B cell (primary cell): ENCODE data around the gene TNP2. TPM values are rescaled to one million over a fixed set of nuclear protein-coding genes. Genes with fewer than 3 reads are reported as not detected.

ENCODE experiments used
- ATAC-seq: fragments of 200-7000 bp; cut with Tn5 transposase; one replicate; pipeline ENCODE4 v1.10.0; 2021; ENCODE audit warnings: low read depth, mild to moderate bottlenecking, moderate number of reproducible peaks, moderate library complexity
- CTCF ChIA-PET: fragments of 350-600 bp; sonication (Branson Sonifier 250); formaldehyde crosslinking; loops from one replicate; lab custom pipeline; 2021; ENCODE audit warnings: antibody characterized with exemption, inconsistent platforms; lab: Charles Lee
- POLR2A ChIA-PET: fragments of 350-600 bp; sonication (Branson Sonifier 250); formaldehyde crosslinking; loops from one replicate; lab custom pipeline; 2021; ENCODE audit warnings: antibody characterized with exemption; lab: Charles Lee
- DNase-seq: peaks from one replicate; pipeline ENCODE4 v3.0.0; 2013
- H2AFZ ChIP-seq: 2 replicates; pipeline ENCODE4 v1.6.1; 2012; ENCODE audit warnings: mild to moderate bottlenecking, low read depth, low read length; ENCODE audit not compliant: insufficient read depth, poor library complexity, severe bottlenecking
- H3K27ac ChIP-seq, 2 donors: 1 replicate in 1 of 2; 2 replicates in 1 of 2; pipeline ENCODE4 v1.5.1; 2012 to 2013; ENCODE audit warnings: low read length in 2 of 2, mild to moderate bottlenecking in 2 of 2, moderate library complexity in 1 of 2
- H3K27me3 ChIP-seq, 4 experiments: fragments of 200-600 bp in 1 of 4; sonication (generic) in 1 of 4; replicated peaks in 1 of 4; 1 replicate in 2 of 4; 2 replicates in 2 of 4; pipeline versions ENCODE4 v1.6.1 to v1.7.0; 2013 to 2016; ENCODE audit warnings: low read length in 3 of 4, mild to moderate bottlenecking in 2 of 4, mixed read lengths in 1 of 4, moderate library complexity in 1 of 4; ENCODE audit not compliant: insufficient read depth in 4 of 4, control insufficient read depth in 3 of 4; ENCODE audit errors: control extremely low read depth in 1 of 4
- H3K36me3 ChIP-seq, 2 experiments: replicated peaks in 1 of 2; 1 replicate in 1 of 2; 2 replicates in 1 of 2; pipeline versions ENCODE4 v1.6.1 to v1.7.1; 2013; ENCODE audit warnings: low read length in 1 of 2; ENCODE audit not compliant: insufficient read depth in 2 of 2, control insufficient read depth in 1 of 2; ENCODE audit errors: control extremely low read depth in 1 of 2, extremely low read depth in 1 of 2
- H3K4me1 ChIP-seq, 2 donors: fragments of 200-600 bp in 1 of 2; sonication (generic) in 1 of 2; 1 replicate in 1 of 2; 2 replicates in 1 of 2; pipeline versions ENCODE4 v1.5.1 to v1.6.1; 2013 to 2017; ENCODE audit warnings: low read length in 2 of 2; ENCODE audit not compliant: control insufficient read depth in 2 of 2, insufficient read depth in 2 of 2
- H3K4me2 ChIP-seq: replicated peaks from 2 replicates; pipeline ENCODE3; 2012; ENCODE audit warnings: mild to moderate bottlenecking, low read depth, low read length; ENCODE audit not compliant: poor library complexity, severe bottlenecking
- H3K4me3 ChIP-seq, 5 experiments: fragments of 200-600 bp in 1 of 5; sonication (generic) in 1 of 5; 1 replicate in 3 of 5; 2 replicates in 2 of 5; pipeline versions ENCODE4 v1.5.1 to v1.7.0; 2011 to 2016; ENCODE audit warnings: low read length in 4 of 5, mild to moderate bottlenecking in 4 of 5, low read depth in 2 of 5, control low read depth in 1 of 5, moderate library complexity in 1 of 5; ENCODE audit not compliant: insufficient read depth in 1 of 5; ENCODE audit errors: control extremely low read depth in 1 of 5, extremely low read depth in 1 of 5
- H3K79me2 ChIP-seq: fragments of 200-600 bp; sonication (generic); one replicate; pipeline ENCODE4 v1.6.0; 2016; ENCODE audit warnings: low read length; ENCODE audit not compliant: control insufficient read depth, insufficient read depth
- H3K9ac ChIP-seq: fragments of 200-600 bp; sonication (generic); 2 replicates; pipeline ENCODE4 v1.6.1; 2017; ENCODE audit warnings: mild to moderate bottlenecking, low read length, moderate library complexity
- H3K9me3 ChIP-seq, 3 donors: one replicate each; pipeline versions ENCODE4 v1.6.1 to v1.7.1; 2013; ENCODE audit warnings: low read length in 2 of 3; ENCODE audit not compliant: control insufficient read depth in 2 of 3, insufficient read depth in 1 of 3; ENCODE audit errors: control extremely low read depth in 1 of 3
- H4K20me1 ChIP-seq: 2 replicates; pipeline ENCODE4 v1.6.0; 2012; ENCODE audit warnings: mild to moderate bottlenecking, low read length; ENCODE audit not compliant: insufficient read depth, control insufficient read depth, poor library complexity, severe bottlenecking
- H3K27ac Mint-ChIP-seq: one replicate; pipeline ENCODE4 v1.8.0; 2021; ENCODE audit warnings: mixed read lengths
- H3K27me3 Mint-ChIP-seq: one replicate; pipeline ENCODE4 v1.8.0; 2021; ENCODE audit warnings: mixed read lengths
- H3K4me1 Mint-ChIP-seq: one replicate; pipeline ENCODE4 v1.8.0; 2021; ENCODE audit warnings: mixed read lengths
- H3K4me3 Mint-ChIP-seq: one replicate; pipeline ENCODE4 v1.8.0; 2021; ENCODE audit warnings: mixed read lengths
- H3K9me3 Mint-ChIP-seq: one replicate; pipeline ENCODE4 v1.8.0; 2022; ENCODE audit warnings: mixed read lengths; ENCODE audit not compliant: insufficient read depth
- EZH2 ChIP-seq: IDR thresholded peaks from 2 replicates; pipeline ENCODE4 v1.6.1; 2012; ENCODE audit warnings: borderline replicate concordance, low read depth, mild to moderate bottlenecking, moderate library complexity, low read length; ENCODE audit not compliant: insufficient read depth, poor library complexity, severe bottlenecking
- WGBS: methylation state at CpG from one replicate; pipeline ENCODE4 v1.1.5; 2013; ENCODE audit warnings: missing lambda C conversion rate; ENCODE audit not compliant: insufficient coverage; 5-methylcytosine and 5-hydroxymethylcytosine counted together
- intact Hi-C: fragments of 100-400 bp; cut with micrococcal nuclease; formaldehyde crosslinking; loops from one replicate; pipeline ENCODE4 v1.10.0; 2022
- polyA plus RNA-seq: library from polyadenylated mRNA; depleted of rRNA; stranded (reverse); fragments of >200 nt; gene quantifications from 2 replicates; pipeline ENCODE4 v1.2.3, GENCODE V29; 2012
- total RNA-seq, 2 donors: library from RNA; stranded (reverse); fragments of 120-200 nt in 1 of 2; gene quantifications; 1 replicate in 1 of 2; 2 replicates in 1 of 2; pipeline versions ENCODE4 v1.2.3 to v1.2.4, GENCODE V29; 2013 to 2022
- TF ChIP-seq, protein P1 (sequence below): fragments of 200-600 bp; IDR thresholded peaks from one replicate; pipeline ENCODE4 v1.8.0; 2022; ENCODE audit warnings: antibody characterized with exemption, mild to moderate bottlenecking

The TNP2 gene
- total and polyA plus RNA-seq, 2 donors (not counting 1 experiment from before 2014, with no cell fraction given), result not detected

DNA sequence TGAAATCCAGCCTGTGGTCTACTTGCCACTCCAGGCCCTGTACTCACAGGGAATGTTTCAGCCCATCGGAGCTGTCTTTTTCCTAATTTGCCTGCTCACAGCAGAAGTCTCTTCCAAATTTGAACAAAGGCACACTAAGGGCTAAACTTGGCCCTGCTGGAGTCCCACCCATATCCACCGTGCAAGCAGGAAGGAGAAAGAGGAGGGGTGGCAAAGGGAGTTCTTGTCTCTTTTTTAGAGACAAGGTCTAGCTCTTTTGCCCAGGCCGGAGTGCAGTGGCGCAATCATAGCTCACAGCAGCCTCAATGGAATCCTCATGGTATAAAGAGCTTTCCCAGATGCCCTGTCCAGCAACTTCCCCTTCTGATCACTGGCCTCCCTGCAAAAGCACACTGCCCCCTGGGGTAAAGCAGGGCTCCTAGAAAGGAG, 14.7 kb upstream of the TNP2 start:
- Histone ChIP-seq H3K4me2 (no peak overlapping the region), H3K4me3 (no peak overlapping the region), H3K79me2 (no peaks in the 10 kb centered on the region), H3K27ac (no peak overlapping the region), H3K9me3 (peaks cover 0 to 6% (median 0%) of the 10 kb centered on the region in 3 donors), H3K9ac (no peak overlapping the region), H3K36me3 (no peaks in the 10 kb centered on the region), H2AFZ (no peak overlapping the region), H3K4me1 (peaks cover 15% of the 10 kb centered on the region in 2 donors), H3K27me3 (no peaks in the 10 kb centered on the region), H4K20me1 (no peaks in the 10 kb centered on the region)
- WGBS, result 83% methylated on average over 1 of the region's 4 CpGs
- Mint-ChIP-seq H3K4me1 (peaks cover 31% of the 10 kb centered on the region), H3K4me3 (no peak overlapping the region), H3K27me3 (no peaks in the 10 kb centered on the region), H3K9me3 (peaks cover 5% of the 10 kb centered on the region), H3K27ac (peak overlapping the region; percentile 6)
- ChIA-PET CTCF (interaction anchor here (0.8 to 1.5 kb wide), 6 partner anchors 11 to 112 kb away, joined by 3 to 6 read pairs (median 3); partner anchors contain the start of gene SOCS1), POLR2A (interaction anchor here (0.7 kb wide), 1 partner anchor 302 kb away, joined by 3 read pairs; no protein-coding TSS in a partner anchor)
- TF ChIP-seq, protein P1, sequence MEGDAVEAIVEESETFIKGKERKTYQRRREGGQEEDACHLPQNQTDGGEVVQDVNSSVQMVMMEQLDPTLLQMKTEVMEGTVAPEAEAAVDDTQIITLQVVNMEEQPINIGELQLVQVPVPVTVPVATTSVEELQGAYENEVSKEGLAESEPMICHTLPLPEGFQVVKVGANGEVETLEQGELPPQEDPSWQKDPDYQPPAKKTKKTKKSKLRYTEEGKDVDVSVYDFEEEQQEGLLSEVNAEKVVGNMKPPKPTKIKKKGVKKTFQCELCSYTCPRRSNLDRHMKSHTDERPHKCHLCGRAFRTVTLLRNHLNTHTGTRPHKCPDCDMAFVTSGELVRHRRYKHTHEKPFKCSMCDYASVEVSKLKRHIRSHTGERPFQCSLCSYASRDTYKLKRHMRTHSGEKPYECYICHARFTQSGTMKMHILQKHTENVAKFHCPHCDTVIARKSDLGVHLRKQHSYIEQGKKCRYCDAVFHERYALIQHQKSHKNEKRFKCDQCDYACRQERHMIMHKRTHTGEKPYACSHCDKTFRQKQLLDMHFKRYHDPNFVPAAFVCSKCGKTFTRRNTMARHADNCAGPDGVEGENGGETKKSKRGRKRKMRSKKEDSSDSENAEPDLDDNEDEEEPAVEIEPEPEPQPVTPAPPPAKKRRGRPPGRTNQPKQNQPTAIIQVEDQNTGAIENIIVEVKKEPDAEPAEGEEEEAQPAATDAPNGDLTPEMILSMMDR, result no peak
- no peak for TF ChIP-seq EZH2
- DNase-seq (no peak), ATAC-seq (no peak)
- intact Hi-C loops, result no loop called here

DNA sequence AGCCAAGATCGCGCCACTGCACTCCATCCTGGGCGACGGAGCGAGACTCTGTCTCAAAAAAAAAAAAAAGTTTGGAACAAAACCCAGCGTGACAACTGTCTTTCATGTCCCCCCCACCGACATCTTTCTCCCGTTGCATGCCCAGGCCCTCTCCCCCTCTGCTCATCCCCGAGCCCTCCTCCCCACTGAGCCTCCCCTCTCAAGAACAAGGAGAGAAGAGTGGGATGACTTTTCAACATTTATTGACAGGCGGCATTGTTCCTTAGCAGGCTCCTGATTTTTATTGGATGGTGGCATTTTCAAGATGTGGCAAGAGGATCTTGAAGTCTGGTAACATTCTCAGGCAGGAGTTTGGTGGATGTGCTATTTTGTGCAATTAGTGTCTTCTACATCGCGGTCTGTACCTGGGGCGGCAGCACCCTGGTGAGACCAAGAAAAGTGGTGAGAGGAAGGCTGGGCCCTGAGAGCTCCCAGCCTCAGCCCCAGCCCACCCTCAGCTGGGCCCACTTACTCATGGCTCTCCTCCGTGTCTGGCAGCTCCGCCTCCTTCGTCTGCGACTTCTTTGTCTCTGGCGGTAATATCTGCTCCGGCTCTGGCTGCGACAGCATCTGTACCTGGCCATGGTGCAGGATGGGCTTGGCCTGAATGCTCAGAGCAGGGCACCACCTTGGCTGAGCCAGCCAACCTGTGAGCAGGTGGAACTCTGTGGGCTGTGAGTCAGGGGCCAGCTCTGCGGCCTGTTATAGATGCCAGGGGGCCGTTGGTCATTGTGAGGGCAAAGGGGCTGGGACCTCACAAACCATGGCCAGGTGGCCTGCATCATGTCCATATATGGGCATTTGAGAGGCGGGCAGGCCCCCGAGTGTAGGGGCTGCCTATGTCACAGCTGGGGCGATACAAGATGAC, 11.7 kb upstream of the TNP2 start, which contains the start of gene PRM1:
Gene PRM1, minus strand, starts transcription at position 715 of the 907 bp plus-strand sequence. Its CDS starts 92 bp downstream, at position 623.
- POLR2A ChIA-PET, result no interaction called here
- H3K4me2 ChIP-seq, result no peak within 1 kb of the TSS

More for the DNA sequence above, 11.7 kb upstream of the TNP2 start, which contains the start of gene PRM1:
- H4K20me1 ChIP-seq, result no peaks in the 10 kb centered on the region
- no peak within 1 kb of the TSS for H3K4me3 ChIP-seq
- H3K79me2 ChIP-seq, result no peaks in the 10 kb centered on the region
- CTCF ChIA-PET, result interaction anchor here (1.3 kb wide), 1 partner anchor 30 kb away, joined by 3 read pairs; no protein-coding TSS in a partner anchor
- ATAC-seq (no peak), DNase-seq (no peak)
- H3K9me3 Mint-ChIP-seq, result peaks cover 4% of the 10 kb centered on the region
- TF ChIP-seq EZH2, result no peak
- TF ChIP-seq, protein P1, result no peak
- no peak within 1 kb of the TSS for H3K27ac ChIP-seq
- H3K4me1 ChIP-seq, result peaks cover 13 to 15% of the 10 kb centered on the region in 2 donors
- H3K9ac ChIP-seq, result no peak within 1 kb of the TSS
- intact Hi-C loops, result no loop called here
- peak within 1 kb of the TSS; percentile 47 for H3K27ac Mint-ChIP-seq
- H3K9me3 ChIP-seq, result peaks cover 0 to 3% (median 0%) of the 10 kb centered on the region in 3 donors
- H3K4me1 Mint-ChIP-seq, result peaks cover 20% of the 10 kb centered on the region
- H3K36me3 ChIP-seq, result no peaks in the 10 kb centered on the region
- no peaks in the 10 kb centered on the region for H3K27me3 Mint-ChIP-seq
- no peak within 1 kb of the TSS for H3K4me3 Mint-ChIP-seq
- H2AFZ ChIP-seq, result no peak within 1 kb of the TSS
- no peaks in the 10 kb centered on the region for H3K27me3 ChIP-seq
- 99% methylated on average over 20 of the region's 25 CpGs for WGBS
